ENCODE data around the gene CMTM7. TPM values are rescaled to one million over a fixed set of nuclear protein-coding genes. Genes with fewer than 3 reads are reported as not detected.

Gene CMTM7
- total and polyA plus RNA-seq, 2 experiments from 2014 or later = 32.2 to 93.6 TPM

DNA sequence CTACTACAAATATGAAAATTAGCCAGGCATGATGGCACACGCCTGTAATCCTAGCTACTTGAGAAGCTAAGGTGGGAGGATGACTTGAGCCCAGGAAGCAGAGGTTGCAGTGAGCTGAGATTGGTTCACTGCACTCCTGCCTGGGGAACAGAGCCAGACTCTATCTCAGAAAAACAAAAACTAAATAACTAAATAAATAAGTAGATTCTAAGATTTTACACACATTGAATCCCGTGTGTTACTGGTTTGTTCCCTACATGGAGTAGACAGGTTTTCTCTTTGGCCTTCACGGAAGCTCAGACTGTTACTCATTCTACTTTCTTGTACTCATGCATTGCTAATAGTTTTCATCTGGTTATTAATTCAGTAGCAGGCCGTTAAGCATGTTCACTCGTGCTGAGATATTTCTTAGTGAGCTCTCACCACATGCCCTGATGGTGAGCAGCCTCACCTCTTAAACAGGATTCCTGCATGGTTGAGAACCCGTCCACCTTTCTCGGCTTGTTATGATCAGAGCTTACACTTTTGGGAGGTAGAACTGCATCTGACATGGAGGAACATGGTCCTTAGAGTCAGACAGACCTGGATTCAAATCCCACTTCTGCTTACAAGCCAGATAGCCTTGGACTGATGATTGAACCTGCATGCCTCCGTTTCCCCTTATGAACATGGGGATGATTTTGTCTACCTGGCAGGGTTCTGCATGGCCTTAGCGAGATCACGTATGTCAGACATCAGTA lies 49.1 kb downstream of the CMTM7 start (continued):
- TF ChIP-seq, protein P1, sequence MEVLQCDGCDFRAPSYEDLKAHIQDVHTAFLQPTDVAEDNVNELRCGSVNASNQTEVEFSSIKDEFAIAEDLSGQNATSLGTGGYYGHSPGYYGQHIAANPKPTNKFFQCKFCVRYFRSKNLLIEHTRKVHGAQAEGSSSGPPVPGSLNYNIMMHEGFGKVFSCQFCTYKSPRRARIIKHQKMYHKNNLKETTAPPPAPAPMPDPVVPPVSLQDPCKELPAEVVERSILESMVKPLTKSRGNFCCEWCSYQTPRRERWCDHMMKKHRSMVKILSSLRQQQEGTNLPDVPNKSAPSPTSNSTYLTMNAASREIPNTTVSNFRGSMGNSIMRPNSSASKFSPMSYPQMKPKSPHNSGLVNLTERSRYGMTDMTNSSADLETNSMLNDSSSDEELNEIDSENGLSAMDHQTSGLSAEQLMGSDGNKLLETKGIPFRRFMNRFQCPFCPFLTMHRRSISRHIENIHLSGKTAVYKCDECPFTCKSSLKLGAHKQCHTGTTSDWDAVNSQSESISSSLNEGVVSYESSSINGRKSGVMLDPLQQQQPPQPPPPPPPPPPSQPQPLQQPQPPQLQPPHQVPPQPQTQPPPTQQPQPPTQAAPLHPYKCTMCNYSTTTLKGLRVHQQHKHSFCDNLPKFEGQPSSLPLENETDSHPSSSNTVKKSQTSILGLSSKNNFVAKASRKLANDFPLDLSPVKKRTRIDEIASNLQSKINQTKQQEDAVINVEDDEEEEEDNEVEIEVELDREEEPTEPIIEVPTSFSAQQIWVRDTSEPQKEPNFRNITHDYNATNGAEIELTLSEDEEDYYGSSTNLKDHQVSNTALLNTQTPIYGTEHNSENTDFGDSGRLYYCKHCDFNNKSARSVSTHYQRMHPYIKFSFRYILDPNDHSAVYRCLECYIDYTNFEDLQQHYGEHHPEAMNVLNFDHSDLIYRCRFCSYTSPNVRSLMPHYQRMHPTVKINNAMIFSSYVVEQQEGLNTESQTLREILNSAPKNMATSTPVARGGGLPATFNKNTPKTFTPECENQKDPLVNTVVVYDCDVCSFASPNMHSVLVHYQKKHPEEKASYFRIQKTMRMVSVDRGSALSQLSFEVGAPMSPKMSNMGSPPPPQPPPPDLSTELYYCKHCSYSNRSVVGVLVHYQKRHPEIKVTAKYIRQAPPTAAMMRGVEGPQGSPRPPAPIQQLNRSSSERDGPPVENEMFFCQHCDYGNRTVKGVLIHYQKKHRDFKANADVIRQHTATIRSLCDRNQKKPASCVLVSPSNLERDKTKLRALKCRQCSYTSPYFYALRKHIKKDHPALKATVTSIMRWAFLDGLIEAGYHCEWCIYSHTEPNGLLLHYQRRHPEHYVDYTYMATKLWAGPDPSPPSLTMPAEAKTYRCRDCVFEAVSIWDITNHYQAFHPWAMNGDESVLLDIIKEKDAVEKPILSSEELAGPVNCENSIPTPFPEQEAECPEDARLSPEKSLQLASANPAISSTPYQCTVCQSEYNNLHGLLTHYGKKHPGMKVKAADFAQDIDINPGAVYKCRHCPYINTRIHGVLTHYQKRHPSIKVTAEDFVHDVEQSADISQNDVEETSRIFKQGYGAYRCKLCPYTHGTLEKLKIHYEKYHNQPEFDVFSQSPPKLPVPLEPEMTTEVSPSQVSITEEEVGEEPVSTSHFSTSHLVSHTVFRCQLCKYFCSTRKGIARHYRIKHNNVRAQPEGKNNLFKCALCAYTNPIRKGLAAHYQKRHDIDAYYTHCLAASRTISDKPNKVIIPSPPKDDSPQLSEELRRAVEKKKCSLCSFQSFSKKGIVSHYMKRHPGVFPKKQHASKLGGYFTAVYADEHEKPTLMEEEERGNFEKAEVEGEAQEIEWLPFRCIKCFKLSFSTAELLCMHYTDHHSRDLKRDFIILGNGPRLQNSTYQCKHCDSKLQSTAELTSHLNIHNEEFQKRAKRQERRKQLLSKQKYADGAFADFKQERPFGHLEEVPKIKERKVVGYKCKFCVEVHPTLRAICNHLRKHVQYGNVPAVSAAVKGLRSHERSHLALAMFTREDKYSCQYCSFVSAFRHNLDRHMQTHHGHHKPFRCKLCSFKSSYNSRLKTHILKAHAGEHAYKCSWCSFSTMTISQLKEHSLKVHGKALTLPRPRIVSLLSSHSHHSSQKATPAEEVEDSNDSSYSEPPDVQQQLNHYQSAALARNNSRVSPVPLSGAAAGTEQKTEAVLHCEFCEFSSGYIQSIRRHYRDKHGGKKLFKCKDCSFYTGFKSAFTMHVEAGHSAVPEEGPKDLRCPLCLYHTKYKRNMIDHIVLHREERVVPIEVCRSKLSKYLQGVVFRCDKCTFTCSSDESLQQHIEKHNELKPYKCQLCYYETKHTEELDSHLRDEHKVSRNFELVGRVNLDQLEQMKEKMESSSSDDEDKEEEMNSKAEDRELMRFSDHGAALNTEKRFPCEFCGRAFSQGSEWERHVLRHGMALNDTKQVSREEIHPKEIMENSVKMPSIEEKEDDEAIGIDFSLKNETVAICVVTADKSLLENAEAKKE (CRISPR knock-in tag; IDR thresholded peaks at IDR 0.05) = no peak
- TF ChIP-seq CREB1 (CRISPR knock-in tag; IDR thresholded peaks at IDR 0.05; ENCODE audit: low read depth) (no peak), EZH2 (IDR thresholded peaks at IDR 0.05; ENCODE audit: low read depth, unreplicated experiment) (no peak), NANOG (IDR thresholded peaks at IDR 0.05; ENCODE audit: borderline replicate concordance) (no peak), ZNF114 (CRISPR knock-in tag; IDR thresholded peaks at IDR 0.05) (no peak), REST (IDR thresholded peaks at IDR 0.05; ENCODE audit: unreplicated experiment) (no peak), EZH2phosphoT487 (IDR thresholded peaks at IDR 0.05; ENCODE audit: unreplicated experiment) (no peak), JUNB (IDR thresholded peaks at IDR 0.05; ENCODE audit: unreplicated experiment) (no peak), CTCF (conservative IDR thresholded peaks at IDR 0.05; ENCODE audit: low read depth in 2 of 2) (no peak), STAT1 (IDR thresholded peaks at IDR 0.05; ENCODE audit: unreplicated experiment) (no peak)
